Measurements from ENCODE around the gene RUNX3.

RUNX3 gene

GRCh38 chr1:24859063-24860010, 70.7 kb downstream of the RUNX3 start:
- H3K27me3 ChIP-seq (ENCODE audit: control insufficient read depth, low read length), result 0 out of 2 replicates have a peak, but pooled peaks cover 3% of the 10 kb centered on the region
- H3K27ac ChIP-seq (ENCODE audit: low read depth, low read length), result no peak overlapping the region
- no peak overlapping the region for H3K4me3 ChIP-seq (ENCODE audit: low read length)
- TF ChIP-seq EZH2phosphoT487 (IDR thresholded peaks at IDR 0.05; ENCODE audit: borderline replicate concordance, low read length), result no peak
- no peak for TF ChIP-seq CTCF (IDR thresholded peaks at IDR 0.05; ENCODE audit: low read depth, low read length, poor library complexity, severe bottlenecking)
- H4K20me1 ChIP-seq (ENCODE audit: control insufficient read depth, insufficient read depth, low read depth, low read length), result no peaks in the 10 kb centered on the region
- H3K9me2 ChIP-seq (replicated peaks; ENCODE audit: control insufficient read depth, low read length), result no peaks in the 10 kb centered on the region
- H3K36me3 ChIP-seq (ENCODE audit: control insufficient read depth, low read length), result no peaks in the 10 kb centered on the region
- no peaks in the 10 kb centered on the region for H3F3A ChIP-seq (ENCODE audit: control insufficient read depth, insufficient read depth)
- peaks cover 2% of the 10 kb centered on the region for H3K4me1 ChIP-seq (ENCODE audit: control insufficient read depth, low read length)
- no peaks in the 10 kb centered on the region for H3K79me2 ChIP-seq (ENCODE audit: control insufficient read depth, low read length)
- H3K4me2 ChIP-seq (ENCODE audit: low read length), result no peak overlapping the region
- H3K9me3 ChIP-seq (ENCODE audit: control insufficient read depth, insufficient read depth, low read length), result no peaks in the 10 kb centered on the region

GRCh38 chr1:24858277-24858676, 71.8 kb downstream of the RUNX3 start:
- Histone ChIP-seq H3K36me3 (ENCODE audit: control insufficient read depth, low read length) (no peaks in the 10 kb centered on the region), H3K27me3 (ENCODE audit: control insufficient read depth, low read length) (0 out of 2 replicates have a peak, but pooled peaks cover 3% of the 10 kb centered on the region), H3K27ac (ENCODE audit: low read depth, low read length) (no peak overlapping the region), H3F3A (ENCODE audit: control insufficient read depth, insufficient read depth) (no peaks in the 10 kb centered on the region), H4K20me1 (ENCODE audit: control insufficient read depth, insufficient read depth, low read depth, low read length) (no peaks in the 10 kb centered on the region), H3K4me2 (ENCODE audit: low read length) (no peak overlapping the region), H3K4me1 (ENCODE audit: control insufficient read depth, low read length) (no peaks in the 10 kb centered on the region), H3K4me3 (ENCODE audit: low read length) (no peak overlapping the region), H3K9me2 (replicated peaks; ENCODE audit: control insufficient read depth, low read length) (no peaks in the 10 kb centered on the region), H3K9me3 (ENCODE audit: control insufficient read depth, insufficient read depth, low read length) (no peaks in the 10 kb centered on the region), H3K79me2 (ENCODE audit: control insufficient read depth, low read length) (no peaks in the 10 kb centered on the region)
- TF ChIP-seq EZH2phosphoT487 (IDR thresholded peaks at IDR 0.05; ENCODE audit: borderline replicate concordance, low read length) (no peak), CTCF (IDR thresholded peaks at IDR 0.05; ENCODE audit: low read depth, low read length, poor library complexity, severe bottlenecking) (no peak)

GRCh38 chr1:24857507-24858133, 72.5 kb downstream of the RUNX3 start:
- Histone ChIP-seq H3K79me2 (ENCODE audit: control insufficient read depth, low read length) (no peaks in the 10 kb centered on the region), H3K36me3 (ENCODE audit: control insufficient read depth, low read length) (no peaks in the 10 kb centered on the region), H3K4me3 (ENCODE audit: low read length) (no peak overlapping the region), H3F3A (ENCODE audit: control insufficient read depth, insufficient read depth) (no peaks in the 10 kb centered on the region), H3K4me2 (ENCODE audit: low read length) (no peak overlapping the region), H3K9me2 (replicated peaks; ENCODE audit: control insufficient read depth, low read length) (no peaks in the 10 kb centered on the region), H4K20me1 (ENCODE audit: control insufficient read depth, insufficient read depth, low read depth, low read length) (no peaks in the 10 kb centered on the region), H3K4me1 (ENCODE audit: control insufficient read depth, low read length) (no peaks in the 10 kb centered on the region), H3K9me3 (ENCODE audit: control insufficient read depth, insufficient read depth, low read length) (no peaks in the 10 kb centered on the region), H3K27me3 (ENCODE audit: control insufficient read depth, low read length) (0 out of 2 replicates have a peak, but pooled peaks cover 3% of the 10 kb centered on the region), H3K27ac (ENCODE audit: low read depth, low read length) (no peak overlapping the region)
- TF ChIP-seq CTCF (IDR thresholded peaks at IDR 0.05; ENCODE audit: low read depth, low read length, poor library complexity, severe bottlenecking), result no peak
